Adrenal gland (tissue), 12 donors: ENCODE data around the gene ATG10. TPM values are rescaled to one million over a fixed set of nuclear protein-coding genes. Genes with fewer than 3 reads are reported as not detected.

ENCODE experiments used
- DNase-seq, 7 donors: peaks; one replicate each; pipeline ENCODE4 v3.0.0-alpha.2; 2019 to 2020
- H3K27ac ChIP-seq, 5 donors: fragments of 200-600 bp; sonication (generic) in 4 of 5; 1 replicate in 3 of 5; 2 replicates in 2 of 5; pipeline versions ENCODE4 v1.5.1 to v1.8.0; 2016 to 2020; ENCODE audit warnings: mild to moderate bottlenecking in 1 of 5
- H3K27me3 ChIP-seq: fragments of 200-600 bp; 2 replicates; pipeline ENCODE4 v1.8.0; 2021
- H3K36me3 ChIP-seq, 2 donors: fragments of 200-600 bp; replicated peaks in 1 of 2; 1 replicate in 1 of 2; 2 replicates in 1 of 2; pipeline versions ENCODE4 v1.5.1 to v1.8.0; 2018 to 2022
- H3K4me1 ChIP-seq, 2 donors: fragments of 200-600 bp; replicated peaks in 1 of 2; 1 replicate in 1 of 2; 2 replicates in 1 of 2; pipeline versions ENCODE4 v1.5.1 to v1.8.0; 2018 to 2021
- H3K4me3 ChIP-seq, 4 donors: fragments of 200-600 bp; sonication (generic) in 3 of 4; one replicate each; pipeline ENCODE4 v1.5.1; 2016 to 2018
- H3K9me3 ChIP-seq, 3 donors: fragments of 200-600 bp; sonication (generic) in 1 of 3; replicated peaks in 1 of 3; 1 replicate in 2 of 3; 2 replicates in 1 of 3; pipeline versions ENCODE4 v1.5.1 to v1.8.0; 2016 to 2021
- POLR2A ChIP-seq, 2 donors: fragments of 450-650 bp; IDR thresholded peaks; one replicate each; pipeline ENCODE4 v1.6.1; 2017; ENCODE audit warnings: antibody characterized with exemption in 2 of 2, mild to moderate bottlenecking in 2 of 2, moderate library complexity in 1 of 2
- WGBS, 4 donors: extraction: QIAGEN DNeasy Blood & Tissue Kit in 2 of 4; methylation state at CpG; one replicate each; pipeline versions ENCODE4 v1.1.5 to v1.1.7; 2013 to 2017; 5-methylcytosine and 5-hydroxymethylcytosine counted together
- intact Hi-C, 2 donors: fragments of 100-400 bp; cut with DNase I; formaldehyde crosslinking; loops; one replicate each; pipeline versions ENCODE4 v1.14.1 to v1.15.0; 2022 to 2023
- polyA plus RNA-seq, 3 donors: library from polyadenylated mRNA; stranded (reverse); fragments of 200-250 nt in 2 of 3; fragments of 350-450 nt in 1 of 3; fragmentation: Illumina TruSeq in 1 of 3; extraction: RNeasy Lipid Tissue Mini Kit (QIAGEN cat#74804) in 1 of 3; gene quantifications; one replicate each; pipeline ENCODE4 v1.2.3, GENCODE V29; 2013 to 2014
- total RNA-seq, 9 donors: library from RNA; depleted of rRNA in 4 of 9; stranded (reverse); fragments of >200 nt in 4 of 9; fragments of 120-200 nt in 1 of 9; fragmentation: NEBNext Ultra II Directional in 1 of 9; extraction: Animal tissue kit (Norgen Biotek cat#: 25700) in 1 of 9; gene quantifications; one replicate each; pipeline versions ENCODE4 v1.1.0 to v1.2.4, GENCODE V29; 2013 to 2023
- TF ChIP-seq, protein P1 (sequence below), 6 experiments: fragments of 450-650 bp in 4 of 6; fragments of 200-600 bp in 2 of 6; sonication (generic) in 1 of 6; IDR thresholded peaks; 1 replicate in 5 of 6; 2 replicates in 1 of 6; pipeline versions ENCODE4 v1.5.1 to v1.8.0; 2016 to 2021; ENCODE audit warnings: antibody characterized with exemption in 6 of 6, mild to moderate bottlenecking in 2 of 6, moderate library complexity in 1 of 6
- donor health status: healthy with polysubstance abuse.
- donor health status: Bipolar disorder and iron deficiency.
- donor health status: DM: yes; HTN: yes; CAD: no.
- donor health status: DM: no; HTN: no; CAD: no.
- donor health status: DM: no; HTN: no; CAD: no.
- donor health status: DM: yes; HTN: yes; CAD: no.

Gene ATG10
- total and polyA plus RNA-seq, 12 donors = 4.0 to 15.1 (median 7.1) TPM

DNA sequence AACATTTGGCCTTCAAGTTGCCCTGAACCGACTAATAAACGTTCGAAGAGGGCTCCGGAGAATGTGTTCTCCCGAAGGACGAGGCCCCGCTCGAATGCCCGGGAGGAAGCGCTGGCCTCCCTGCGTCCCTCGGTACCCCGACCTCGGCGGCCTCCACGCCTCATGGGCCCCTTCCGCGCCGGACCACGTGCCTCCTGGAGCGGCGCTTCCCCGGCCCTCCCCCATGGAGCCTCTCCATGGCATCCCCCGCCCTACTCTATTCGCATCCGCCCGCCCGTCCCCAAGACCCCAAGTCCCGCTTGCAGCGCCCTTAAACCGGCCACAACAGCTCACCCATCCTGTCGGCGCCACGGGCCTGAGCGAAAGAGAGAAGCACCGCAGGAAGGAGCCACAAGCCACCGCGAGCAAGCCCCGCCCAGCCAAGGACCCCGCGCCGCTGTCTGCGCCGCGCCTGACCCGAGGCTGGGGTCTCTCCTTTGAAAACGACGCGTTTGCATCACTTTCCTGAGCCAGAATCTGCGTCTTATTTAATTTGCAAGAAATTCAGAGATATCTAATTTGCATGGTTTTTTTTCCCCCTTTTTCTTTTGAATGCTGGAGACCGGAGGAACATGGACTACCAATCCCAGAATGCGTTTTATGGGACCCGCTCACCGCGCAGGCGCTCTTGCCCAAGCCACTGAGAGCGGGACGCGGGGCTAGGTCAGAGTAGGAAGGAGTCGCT, 306.3 kb downstream of the ATG10 start, which contains the start of gene RPS23:
Gene RPS23, minus strand, starts transcription at position 368 of the 724 bp plus-strand sequence. Its CDS starts 31 bp downstream, at position 337.
- WGBS, 4 donors = 0 to 1% (median 0%) methylated on average over 31 to 60 of the region's 60 CpGs
- Histone ChIP-seq H3K27ac (peak within 1 kb of the TSS; percentile 47 to 85 (median 79)), H3K36me3 (peaks cover 0 to 24% of the 10 kb centered on the region in 2 donors), H3K4me1 (peaks cover 7 to 9% of the 10 kb centered on the region in 2 donors), H3K9me3 (no peaks in the 10 kb centered on the region), H3K27me3 (no peaks in the 10 kb centered on the region), H3K4me3 (peak within 1 kb of the TSS; percentile 12 to 87 (median 54))
- DNase-seq = peak; percentile 90 to 95 (median 91)
- TF ChIP-seq POLR2A (IDR thresholded peaks at IDR 0.05) = peak; percentile 53 to 88
- TF ChIP-seq, protein P1, sequence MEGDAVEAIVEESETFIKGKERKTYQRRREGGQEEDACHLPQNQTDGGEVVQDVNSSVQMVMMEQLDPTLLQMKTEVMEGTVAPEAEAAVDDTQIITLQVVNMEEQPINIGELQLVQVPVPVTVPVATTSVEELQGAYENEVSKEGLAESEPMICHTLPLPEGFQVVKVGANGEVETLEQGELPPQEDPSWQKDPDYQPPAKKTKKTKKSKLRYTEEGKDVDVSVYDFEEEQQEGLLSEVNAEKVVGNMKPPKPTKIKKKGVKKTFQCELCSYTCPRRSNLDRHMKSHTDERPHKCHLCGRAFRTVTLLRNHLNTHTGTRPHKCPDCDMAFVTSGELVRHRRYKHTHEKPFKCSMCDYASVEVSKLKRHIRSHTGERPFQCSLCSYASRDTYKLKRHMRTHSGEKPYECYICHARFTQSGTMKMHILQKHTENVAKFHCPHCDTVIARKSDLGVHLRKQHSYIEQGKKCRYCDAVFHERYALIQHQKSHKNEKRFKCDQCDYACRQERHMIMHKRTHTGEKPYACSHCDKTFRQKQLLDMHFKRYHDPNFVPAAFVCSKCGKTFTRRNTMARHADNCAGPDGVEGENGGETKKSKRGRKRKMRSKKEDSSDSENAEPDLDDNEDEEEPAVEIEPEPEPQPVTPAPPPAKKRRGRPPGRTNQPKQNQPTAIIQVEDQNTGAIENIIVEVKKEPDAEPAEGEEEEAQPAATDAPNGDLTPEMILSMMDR (IDR thresholded peaks at IDR 0.05) = peak in 1 of 6 experiments; percentile 8
- intact Hi-C loops = no loop called here

DNA sequence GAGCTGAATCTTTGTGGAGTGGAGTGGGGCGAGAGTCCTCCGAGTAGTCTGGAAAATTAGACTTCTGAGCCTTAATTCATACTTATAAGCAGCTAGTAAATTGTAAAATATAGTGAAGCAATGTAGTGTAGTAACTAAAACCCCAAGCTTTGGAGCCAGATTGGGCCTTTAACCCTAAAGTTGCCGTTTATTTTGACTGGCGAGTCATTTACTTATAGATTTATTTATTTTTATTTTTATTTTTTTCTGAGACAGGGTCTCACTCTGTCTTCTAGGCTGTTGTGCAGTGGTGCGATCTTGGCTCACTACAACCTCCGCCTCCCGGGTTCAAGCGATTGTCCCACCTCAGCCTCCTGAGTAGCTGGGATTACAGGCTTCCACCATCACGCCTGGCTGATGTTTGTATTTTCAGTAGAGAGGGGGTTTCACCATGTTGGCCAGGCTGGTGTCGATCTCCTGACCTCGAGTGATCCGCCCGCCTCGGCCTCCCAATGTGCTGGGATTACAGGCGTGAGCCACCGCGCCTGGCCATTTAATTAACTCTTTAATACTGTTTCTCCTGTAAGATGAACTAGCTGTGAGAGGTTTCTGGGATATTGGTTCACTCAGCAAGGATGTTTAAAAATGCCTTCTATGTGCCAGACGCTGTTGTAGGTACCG, 307.0 kb downstream of the ATG10 start:
- Histone ChIP-seq H3K4me3 (peak overlapping the region in 3 of 4 donors; percentile 50 to 87 (median 57)), H3K9me3 (no peaks in the 10 kb centered on the region), H3K27ac (peak overlapping the region; percentile 47 to 85 (median 79)), H3K36me3 (peaks cover 0 to 24% of the 10 kb centered on the region in 2 donors), H3K4me1 (peaks cover 7 to 9% of the 10 kb centered on the region in 2 donors), H3K27me3 (no peaks in the 10 kb centered on the region)
- WGBS, 4 donors = 26 to 60% (median 39%) methylated on average over 19 of the region's 19 CpGs
- DNase-seq = no peak
- intact Hi-C loops = no loop called here
- TF ChIP-seq, protein P1 (IDR thresholded peaks at IDR 0.05) = no peak
- no peak for TF ChIP-seq POLR2A (IDR thresholded peaks at IDR 0.05)

DNA sequence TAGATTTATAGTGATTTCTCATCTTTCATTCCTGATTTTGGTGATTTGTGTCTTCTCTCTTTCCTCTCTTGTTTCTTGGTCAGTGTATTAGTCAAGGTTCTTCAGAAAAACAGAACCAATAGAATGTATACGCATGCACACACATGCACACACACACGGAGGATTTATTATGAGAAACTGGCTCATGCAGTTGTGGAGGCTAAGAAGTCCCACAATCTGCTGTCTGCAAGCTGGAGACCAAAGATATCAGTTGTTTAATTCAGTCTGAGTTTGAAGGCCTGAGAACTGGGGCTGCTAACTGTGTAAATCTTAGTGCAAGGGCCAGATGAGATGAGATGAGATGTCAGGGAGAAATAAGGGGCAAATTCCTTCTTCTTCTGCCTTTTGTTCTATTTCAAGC, 312.1 kb downstream of the ATG10 start:
- WGBS, 4 donors = 88 to 96% (median 91%) methylated on average over 2 of the region's 2 CpGs

DNA sequence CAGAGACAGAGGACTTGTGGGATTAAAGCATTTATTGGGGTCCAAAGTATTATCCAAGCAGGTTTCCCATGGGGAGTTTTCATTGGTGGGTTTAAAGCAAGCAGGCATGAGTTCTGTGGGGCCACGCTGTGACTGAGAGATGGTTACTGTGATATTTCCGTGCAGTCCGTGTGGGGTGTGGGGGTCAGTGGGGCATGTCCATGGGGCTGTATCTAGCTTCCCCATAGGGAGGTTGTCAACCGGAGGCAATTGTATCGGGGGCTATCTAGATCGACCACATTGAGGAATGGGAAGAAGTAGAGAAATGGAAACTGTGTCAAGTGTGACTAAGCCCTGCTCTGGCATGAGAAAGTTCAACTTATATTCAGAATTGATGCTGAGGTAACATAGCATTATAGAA, 313.4 kb downstream of the ATG10 start:
- DNase-seq = no peak
- no peaks in the 10 kb centered on the region for H3K27me3 ChIP-seq
- no peak overlapping the region for H3K4me3 ChIP-seq
- 92 to 97% (median 95%) methylated on average over 6 of the region's 6 CpGs for WGBS, 4 donors
- H3K9me3 ChIP-seq = no peaks in the 10 kb centered on the region
- no peaks in the 10 kb centered on the region for H3K36me3 ChIP-seq
- TF ChIP-seq, protein P1 (IDR thresholded peaks at IDR 0.05) = no peak
- intact Hi-C loops = no loop called here
- no peak overlapping the region for H3K27ac ChIP-seq
- H3K4me1 ChIP-seq = no peaks in the 10 kb centered on the region

More for the DNA sequence above, 312.1 kb downstream of the ATG10 start:
- Histone ChIP-seq H3K36me3 (no peaks in the 10 kb centered on the region), H3K27me3 (no peaks in the 10 kb centered on the region), H3K9me3 (no peaks in the 10 kb centered on the region), H3K4me3 (no peak overlapping the region), H3K27ac (no peak overlapping the region), H3K4me1 (peaks cover 0 to 3% of the 10 kb centered on the region in 2 donors)
- DNase-seq = no peak
- intact Hi-C loops = no loop called here
- TF ChIP-seq POLR2A (IDR thresholded peaks at IDR 0.05) = no peak
- TF ChIP-seq, protein P1 (IDR thresholded peaks at IDR 0.05) = no peak
